ENCODE data around the gene MLYCD.

Gene MLYCD

DNA sequence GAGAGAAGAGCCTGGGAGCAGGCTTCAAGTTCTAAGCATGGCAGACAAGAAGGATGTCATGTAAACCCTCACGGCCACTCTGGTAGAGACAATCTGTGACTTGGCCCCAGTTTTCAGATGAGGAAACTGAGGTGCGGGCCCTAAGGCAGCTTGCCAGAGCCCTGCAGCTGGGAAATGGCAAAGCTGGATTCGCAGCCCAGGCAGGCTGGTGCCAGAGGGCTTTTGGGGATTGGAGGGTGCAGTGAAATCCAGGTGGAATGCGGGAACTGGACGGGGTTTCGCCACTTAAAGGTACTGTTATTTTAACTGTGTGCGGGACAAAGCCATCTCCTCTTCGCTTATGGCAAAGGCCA, 53.6 kb downstream of the MLYCD start:
- Histone ChIP-seq H3K4me3 (ENCODE audit: low read length) (no peak overlapping the region), H4K20me1 (ENCODE audit: insufficient read depth, low read length) (no peaks in the 10 kb centered on the region), H2AFZ (ENCODE audit: low read length) (peak overlapping the region; percentile 67; the same call in 1 of the 2 replicates), H3K36me3 (replicated peaks; ENCODE audit: insufficient read depth, low read length) (no peaks in the 10 kb centered on the region), H3K9me3 (replicated peaks; ENCODE audit: insufficient read depth, low read length) (no peaks in the 10 kb centered on the region), H3F3A (ENCODE audit: insufficient read depth, low read length) (no peaks in the 10 kb centered on the region), H3K9me2 (replicated peaks; ENCODE audit: insufficient read depth, low read length) (no peaks in the 10 kb centered on the region), H3K4me1 (ENCODE audit: low read length) (0 out of 2 replicates have a peak, but pooled peaks cover 2% of the 10 kb centered on the region), H3K79me2 (ENCODE audit: low read length) (no peaks in the 10 kb centered on the region), H3K4me2 (ENCODE audit: low read depth, low read length) (peak overlapping the region; percentile 92; the same call in 1 of the 2 replicates), H3K27me3 (replicated peaks; ENCODE audit: insufficient read depth, low read length) (no peaks in the 10 kb centered on the region), H3K9ac (ENCODE audit: low read length) (no peak overlapping the region), H3K27ac (ENCODE audit: low read length) (no peak overlapping the region)
- no peak for DNase-seq
- TF ChIP-seq EZH2phosphoT487 (IDR thresholded peaks at IDR 0.05; ENCODE audit: low read length) (no peak), EZH2 (optimal IDR thresholded peaks at IDR 0.05; ENCODE audit: low read depth, low read length) (no peak)
- TF ChIP-seq, protein P1, sequence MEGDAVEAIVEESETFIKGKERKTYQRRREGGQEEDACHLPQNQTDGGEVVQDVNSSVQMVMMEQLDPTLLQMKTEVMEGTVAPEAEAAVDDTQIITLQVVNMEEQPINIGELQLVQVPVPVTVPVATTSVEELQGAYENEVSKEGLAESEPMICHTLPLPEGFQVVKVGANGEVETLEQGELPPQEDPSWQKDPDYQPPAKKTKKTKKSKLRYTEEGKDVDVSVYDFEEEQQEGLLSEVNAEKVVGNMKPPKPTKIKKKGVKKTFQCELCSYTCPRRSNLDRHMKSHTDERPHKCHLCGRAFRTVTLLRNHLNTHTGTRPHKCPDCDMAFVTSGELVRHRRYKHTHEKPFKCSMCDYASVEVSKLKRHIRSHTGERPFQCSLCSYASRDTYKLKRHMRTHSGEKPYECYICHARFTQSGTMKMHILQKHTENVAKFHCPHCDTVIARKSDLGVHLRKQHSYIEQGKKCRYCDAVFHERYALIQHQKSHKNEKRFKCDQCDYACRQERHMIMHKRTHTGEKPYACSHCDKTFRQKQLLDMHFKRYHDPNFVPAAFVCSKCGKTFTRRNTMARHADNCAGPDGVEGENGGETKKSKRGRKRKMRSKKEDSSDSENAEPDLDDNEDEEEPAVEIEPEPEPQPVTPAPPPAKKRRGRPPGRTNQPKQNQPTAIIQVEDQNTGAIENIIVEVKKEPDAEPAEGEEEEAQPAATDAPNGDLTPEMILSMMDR (IDR thresholded peaks at IDR 0.05; ENCODE audit: low read length) = no peak

DNA sequence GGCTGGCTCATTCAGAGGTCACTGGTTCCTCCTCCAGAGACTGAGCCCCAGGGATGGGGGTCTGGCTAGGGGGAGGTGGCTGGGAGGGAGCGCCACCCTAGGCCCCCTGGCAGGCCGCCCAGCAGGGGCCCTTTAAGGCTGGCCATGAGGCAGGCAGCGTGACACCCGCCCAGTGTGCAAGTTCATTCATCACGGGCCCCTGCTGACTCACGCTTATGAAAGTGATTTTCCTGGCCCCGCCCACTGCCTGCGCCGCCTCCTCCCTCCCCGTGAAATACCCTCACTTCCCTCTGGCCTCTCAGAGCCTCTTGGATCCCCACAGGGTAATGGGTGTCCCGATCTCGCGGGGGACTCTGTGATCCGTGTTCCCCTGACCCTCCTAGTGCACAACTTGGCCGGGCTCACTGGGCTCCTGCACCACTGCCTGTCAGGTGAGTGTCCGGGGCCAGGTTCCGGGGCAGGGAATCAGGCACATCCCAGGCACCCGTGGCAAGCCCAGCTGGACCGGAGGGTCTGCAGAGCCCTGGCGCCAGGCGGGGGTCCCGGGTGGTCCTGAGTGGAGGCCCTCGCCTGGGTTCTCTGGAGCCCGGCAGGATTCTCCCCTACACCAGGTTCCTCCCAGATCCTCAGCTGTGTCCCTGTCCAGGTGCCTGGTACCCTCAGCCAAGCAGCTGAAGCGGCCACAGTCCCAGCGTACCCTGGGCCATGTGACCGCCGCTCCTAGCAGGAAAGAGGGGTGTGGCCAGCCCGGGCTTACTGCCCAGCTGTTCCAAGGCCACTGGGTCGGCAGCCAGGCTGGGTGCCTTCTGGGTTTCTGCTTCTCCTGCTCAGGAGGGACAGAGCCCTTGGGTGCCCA, 54.3 kb downstream of the MLYCD start, which contains the start of gene OSGIN1:
TSS of gene OSGIN1 (plus strand) at position 301 of the 856 bp plus-strand sequence. CDS start 4,432 bp downstream, outside the sequence.
- no peaks in the 10 kb centered on the region for H3K79me2 ChIP-seq (ENCODE audit: low read length)
- H3K4me3 ChIP-seq (ENCODE audit: low read length) = peak within 1 kb of the TSS; percentile 65
- no peaks in the 10 kb centered on the region for H4K20me1 ChIP-seq (ENCODE audit: insufficient read depth, low read length)
- H3K9me3 ChIP-seq (replicated peaks; ENCODE audit: insufficient read depth, low read length) = no peaks in the 10 kb centered on the region
- no peaks in the 10 kb centered on the region for H3K36me3 ChIP-seq (replicated peaks; ENCODE audit: insufficient read depth, low read length)
- peak within 1 kb of the TSS; percentile 67 for H2AFZ ChIP-seq (ENCODE audit: low read length)
- H3K27me3 ChIP-seq (replicated peaks; ENCODE audit: insufficient read depth, low read length) = no peaks in the 10 kb centered on the region
- TF ChIP-seq EZH2phosphoT487 (IDR thresholded peaks at IDR 0.05; ENCODE audit: low read length) (no peak), EZH2 (optimal IDR thresholded peaks at IDR 0.05; ENCODE audit: low read depth, low read length) (no peak)
- TF ChIP-seq, protein P1 (IDR thresholded peaks at IDR 0.05; ENCODE audit: low read length) = no peak
- peak within 1 kb of the TSS; percentile 92 for H3K4me2 ChIP-seq (ENCODE audit: low read depth, low read length)
- peak within 1 kb of the TSS; percentile 51 for H3K9ac ChIP-seq (ENCODE audit: low read length)
- H3K4me1 ChIP-seq (ENCODE audit: low read length) = 0 out of 2 replicates have a peak, but pooled peaks cover 2% of the 10 kb centered on the region
- H3K9me2 ChIP-seq (replicated peaks; ENCODE audit: insufficient read depth, low read length) = no peaks in the 10 kb centered on the region
- DNase-seq = peak; percentile 67
- peak within 1 kb of the TSS; percentile 25; the same call in 1 of the 2 replicates for H3K27ac ChIP-seq (ENCODE audit: low read length)
- H3F3A ChIP-seq (ENCODE audit: insufficient read depth, low read length) = no peaks in the 10 kb centered on the region

DNA sequence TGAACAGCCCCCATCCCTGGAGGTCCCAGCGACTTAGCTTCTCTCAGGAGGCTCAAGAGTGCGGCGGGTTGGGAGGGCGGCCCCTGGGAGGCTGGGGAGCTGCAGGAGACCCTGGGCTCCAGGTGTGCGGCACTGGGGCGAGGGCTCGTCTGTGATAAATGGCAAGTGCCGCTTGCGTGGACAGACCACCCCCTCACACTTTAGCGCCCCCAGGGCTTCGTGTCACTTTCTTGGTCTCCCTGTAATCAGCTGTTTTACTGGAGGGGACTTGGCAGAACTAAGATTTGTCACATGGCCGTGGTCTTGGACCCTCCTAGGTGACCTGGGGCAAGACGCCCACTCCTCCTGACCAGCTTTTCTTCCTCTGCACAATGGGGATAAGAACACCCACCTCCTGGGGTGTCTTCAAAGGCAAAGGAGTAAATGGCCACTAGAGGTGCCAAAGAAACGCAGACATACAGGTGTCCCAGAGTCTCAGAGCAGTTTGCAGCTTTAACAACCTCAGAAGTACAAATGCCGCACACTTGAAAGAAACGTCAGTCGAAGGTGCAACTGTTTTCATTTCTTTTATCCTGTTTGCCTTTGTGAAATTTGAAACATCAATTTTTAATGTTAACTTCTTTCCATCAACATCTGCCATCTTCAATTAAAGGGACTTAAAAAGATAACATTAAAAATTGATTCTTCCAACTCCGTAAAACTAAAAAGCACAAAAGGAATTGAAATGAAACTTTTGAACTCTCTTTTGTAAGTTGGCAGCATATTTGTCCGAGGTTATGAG, 55.1 kb downstream of the MLYCD start:
- H3K9me2 ChIP-seq (replicated peaks; ENCODE audit: insufficient read depth, low read length) = no peaks in the 10 kb centered on the region
- no peak for TF ChIP-seq EZH2 (optimal IDR thresholded peaks at IDR 0.05; ENCODE audit: low read depth, low read length)
- TF ChIP-seq EZH2phosphoT487 (IDR thresholded peaks at IDR 0.05; ENCODE audit: low read length) = no peak
- TF ChIP-seq, protein P1 (IDR thresholded peaks at IDR 0.05; ENCODE audit: low read length) = peak; percentile 62
- H3K9me3 ChIP-seq (replicated peaks; ENCODE audit: insufficient read depth, low read length) = no peaks in the 10 kb centered on the region
- peak overlapping the region; percentile 67 for H2AFZ ChIP-seq (ENCODE audit: low read length)
- peak; percentile 66 for DNase-seq
- peak overlapping the region; percentile 65 for H3K4me3 ChIP-seq (ENCODE audit: low read length)
- no peaks in the 10 kb centered on the region for H3F3A ChIP-seq (ENCODE audit: insufficient read depth, low read length)
- H3K4me1 ChIP-seq (ENCODE audit: low read length) = 0 out of 2 replicates have a peak, but pooled peaks cover 2% of the 10 kb centered on the region
- no peaks in the 10 kb centered on the region for H3K79me2 ChIP-seq (ENCODE audit: low read length)
- peak overlapping the region; percentile 51; the same call in 1 of the 2 replicates for H3K9ac ChIP-seq (ENCODE audit: low read length)
- no peaks in the 10 kb centered on the region for H4K20me1 ChIP-seq (ENCODE audit: insufficient read depth, low read length)
- H3K36me3 ChIP-seq (replicated peaks; ENCODE audit: insufficient read depth, low read length) = no peaks in the 10 kb centered on the region
- H3K4me2 ChIP-seq (ENCODE audit: low read depth, low read length) = peak overlapping the region; percentile 92
- peak overlapping the region; percentile 25; the same call in 1 of the 2 replicates for H3K27ac ChIP-seq (ENCODE audit: low read length)
- H3K27me3 ChIP-seq (replicated peaks; ENCODE audit: insufficient read depth, low read length) = no peaks in the 10 kb centered on the region

Measured in MM.1S (cell line).